GM19395 (cell line): ENCODE results near the gene CPNE8.
A peak's percentile ranks its signal among the peaks of the same experiment; 100 is the strongest.

Experiments used
- ATAC-seq: cut with Tn5 transposase; IDR thresholded peaks from one replicate; pipeline ENCODE4 v1.9.1; 2021; ENCODE audit warnings: mild to moderate bottlenecking, moderate library complexity; ENCODE audit not compliant: unreplicated experiment

The CPNE8 gene

DNA sequence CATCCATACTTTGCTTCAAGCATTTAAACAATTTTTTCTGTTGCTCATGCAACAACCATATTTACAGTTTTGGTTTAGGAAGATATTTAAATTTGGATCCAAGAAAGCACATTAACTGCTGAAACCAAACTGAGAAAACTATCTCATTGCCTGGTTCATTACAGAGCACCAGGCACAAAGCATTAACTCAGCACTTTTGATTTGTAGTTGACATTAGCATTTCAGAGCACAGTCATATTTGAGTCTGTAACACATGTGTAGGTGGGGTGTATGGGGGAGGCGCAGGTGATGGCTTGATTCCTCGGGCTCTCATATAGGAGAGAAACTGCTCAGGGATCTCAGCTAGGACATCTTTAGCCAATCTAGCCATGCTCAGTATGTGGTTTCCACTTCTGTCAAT, 251.7 kb downstream of the CPNE8 start:
- no peak for ATAC-seq

DNA sequence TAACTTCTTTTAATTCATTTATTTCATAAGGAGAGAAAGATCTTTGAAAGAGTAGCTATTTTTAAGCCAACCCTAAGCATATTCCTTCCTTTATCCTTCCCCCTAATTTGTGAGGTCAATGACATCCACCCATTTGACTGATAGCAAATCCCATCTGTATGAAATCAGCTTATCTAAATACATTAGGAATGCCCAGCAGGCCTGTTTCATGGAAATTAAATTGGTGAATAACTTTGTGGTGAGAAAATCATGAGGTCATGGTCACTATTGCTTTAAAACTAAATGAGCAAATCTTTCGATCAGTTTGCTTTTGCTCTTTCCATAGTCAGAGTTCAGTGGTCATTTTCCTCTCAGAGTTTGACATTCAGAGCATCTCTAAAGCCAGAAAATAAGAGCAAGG, 256.6 kb downstream of the CPNE8 start:
- no peak for ATAC-seq

DNA sequence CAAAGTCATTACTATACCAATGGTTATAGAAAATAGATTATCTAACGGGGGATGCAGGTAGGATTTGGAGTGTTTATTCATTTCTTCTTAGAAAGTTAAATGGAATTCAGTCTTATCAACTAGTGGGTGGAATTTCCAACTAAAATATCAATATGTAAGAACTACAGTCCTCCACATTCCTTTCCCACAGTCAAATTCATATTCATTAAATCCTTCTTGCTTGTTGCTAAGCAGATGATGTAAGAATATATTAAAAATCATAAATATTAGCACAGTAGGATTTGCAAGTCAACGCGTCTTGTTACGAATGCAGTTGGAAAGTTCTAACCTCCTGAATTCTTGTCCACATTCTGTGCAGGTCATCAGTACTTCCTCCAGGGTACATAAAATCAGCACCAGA, 259.2 kb downstream of the CPNE8 start:
- no peak for ATAC-seq

DNA sequence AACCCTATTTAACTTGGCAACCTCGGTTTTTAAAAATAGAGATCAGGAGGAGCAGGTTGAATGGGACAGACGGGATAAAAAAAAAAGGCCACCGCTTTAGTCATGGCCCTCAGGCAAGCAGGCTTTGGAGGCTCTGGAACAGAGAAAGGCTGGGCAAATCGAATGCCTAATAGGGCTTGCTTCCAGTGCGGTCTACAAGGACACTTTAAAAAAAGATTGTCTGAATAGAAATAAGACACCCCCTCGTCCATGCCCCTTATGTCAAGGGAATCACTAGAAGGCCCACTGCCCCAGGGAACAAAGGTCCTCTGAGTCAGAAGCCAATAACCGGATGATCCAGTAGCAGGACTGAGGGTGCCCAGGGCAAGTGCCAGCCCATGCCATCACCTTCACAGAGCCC, 265.8 kb downstream of the CPNE8 start:
- no peak for ATAC-seq

DNA sequence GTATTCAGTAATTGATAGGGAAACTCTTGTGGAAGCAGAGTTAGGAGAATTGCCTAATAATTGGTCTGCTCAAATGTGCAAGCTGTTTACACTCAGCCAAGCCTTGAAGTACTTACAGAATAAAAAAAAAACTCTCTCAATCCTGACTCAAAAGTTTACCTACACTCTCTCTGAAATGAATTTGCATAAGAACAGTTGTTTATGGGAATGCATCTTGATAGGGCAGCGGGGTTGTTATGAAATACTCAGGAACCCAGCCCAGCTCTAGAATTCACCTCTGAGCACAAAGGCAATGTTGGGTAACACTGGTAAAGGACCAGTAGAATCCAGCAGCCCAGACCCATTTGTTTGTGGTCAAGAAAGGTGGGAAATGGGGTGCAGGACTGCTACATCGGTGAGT, 267.0 kb downstream of the CPNE8 start:
- no peak for ATAC-seq

DNA sequence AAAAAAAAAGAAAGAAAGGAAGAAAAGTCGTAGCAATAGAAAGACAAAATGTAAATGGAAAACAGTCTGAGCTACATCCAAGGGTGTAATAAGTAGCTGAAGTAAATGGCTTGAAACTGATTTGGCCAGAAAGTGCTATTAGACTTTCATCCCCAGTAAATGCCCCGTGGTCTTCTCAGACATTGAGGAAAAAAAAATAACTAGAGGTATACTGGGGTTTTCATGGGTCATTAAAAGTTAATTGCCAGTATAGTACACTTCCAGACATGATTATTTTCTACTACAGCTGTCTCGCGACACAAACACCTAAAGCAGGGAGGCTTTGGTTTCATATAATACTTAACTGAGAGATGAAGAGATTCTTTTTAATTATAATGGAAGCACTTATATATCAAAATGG, 271.9 kb downstream of the CPNE8 start:
- no peak for ATAC-seq

DNA sequence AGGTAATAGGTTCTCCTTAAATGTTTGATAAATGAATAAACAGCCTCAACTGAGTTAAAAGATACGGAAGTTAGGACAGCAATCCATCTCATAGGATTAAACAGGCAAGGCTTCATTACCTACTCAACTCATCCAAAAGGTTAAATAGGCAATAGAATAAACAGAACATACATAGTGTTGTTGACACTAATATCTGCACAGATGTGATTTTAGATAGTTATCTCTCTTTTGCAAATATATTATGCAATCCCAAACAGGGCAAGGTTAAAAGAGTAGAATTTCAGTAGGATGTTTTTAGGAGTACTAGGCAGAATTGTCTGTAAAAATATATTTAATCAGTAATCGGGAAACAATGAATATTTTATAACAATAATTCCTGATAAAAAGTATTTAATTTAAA, 276.3 kb downstream of the CPNE8 start:
- ATAC-seq, result no peak

DNA sequence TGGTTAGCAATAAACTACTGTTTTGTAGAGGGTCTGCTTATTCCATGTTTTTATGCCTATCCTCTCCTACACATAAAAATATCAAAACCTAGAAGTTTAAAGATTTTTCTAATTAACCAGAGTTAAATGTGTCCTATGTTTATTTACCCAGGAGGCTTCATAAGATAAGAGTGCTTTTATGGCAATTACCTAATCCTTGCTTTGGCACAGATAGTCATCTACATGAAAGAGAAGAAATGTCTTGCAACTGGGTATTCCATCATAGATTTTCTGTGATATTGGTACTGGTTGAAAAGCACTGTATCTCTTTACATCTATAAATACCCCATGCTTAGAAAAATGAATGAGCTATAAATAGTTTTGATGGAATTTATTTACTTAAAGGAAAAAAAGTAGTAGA, 277.1 kb downstream of the CPNE8 start:
- no peak for ATAC-seq

DNA sequence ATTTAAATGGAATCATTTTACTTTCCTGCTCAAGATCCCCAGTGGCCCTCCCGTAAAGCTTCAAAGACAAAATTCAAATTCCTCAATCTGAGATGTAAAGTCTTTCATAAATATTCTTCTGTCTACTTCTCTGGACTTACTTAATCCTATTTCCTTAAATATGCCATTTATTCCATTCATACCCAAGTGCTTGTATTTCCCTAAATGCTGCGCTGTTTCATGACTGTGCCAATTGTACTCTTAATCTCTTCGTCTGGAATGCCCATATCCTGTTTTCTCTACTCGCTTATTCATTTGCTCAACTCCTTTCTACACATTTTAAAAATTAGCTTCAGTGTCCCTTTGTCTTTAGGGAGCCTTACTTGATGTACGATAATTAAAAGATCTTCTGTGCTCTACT, 280.1 kb downstream of the CPNE8 start:
- ATAC-seq, result no peak

GRCh38 chr12:38614171-38614570, 291.2 kb downstream of the CPNE8 start:
- no peak for ATAC-seq

- peak; percentile 53 for ATAC-seq
These were observed 294.5 kb downstream of the CPNE8 start for GRCh38 chr12:38610808-38611350.

GRCh38 chr12:38607295-38607694, 298.1 kb downstream of the CPNE8 start:
- no peak for ATAC-seq
